Mesendoderm (in vitro differentiated cells): ENCODE data around the gene OR51E2.
A peak's percentile ranks its signal among the peaks of the same experiment; 100 is the strongest.

Source experiments
- DNase-seq: peaks from one replicate; pipeline ENCODE4 v3.0.0; 2013
- H2AK5ac ChIP-seq: 2 replicates; pipeline ENCODE4 v1.6.1; 2013; ENCODE audit warnings: low read length, inconsistent platforms
- H2BK120ac ChIP-seq: 2 replicates; pipeline ENCODE4 v1.6.1; 2013; ENCODE audit warnings: low read depth, mild to moderate bottlenecking, low read length, moderate library complexity, mixed read lengths
- H2BK15ac ChIP-seq: replicated peaks from 2 replicates; pipeline ENCODE4 v1.6.1; 2013; ENCODE audit warnings: low read depth, mild to moderate bottlenecking, moderate library complexity
- H2BK5ac ChIP-seq: 2 replicates; pipeline ENCODE4 v1.6.1; 2013; ENCODE audit warnings: low read length, inconsistent platforms
- H3K18ac ChIP-seq: 2 replicates; pipeline ENCODE4 v1.6.1; 2013; ENCODE audit warnings: mild to moderate bottlenecking, low read length, mixed read lengths
- H3K23ac ChIP-seq: one replicate; pipeline ENCODE4 v1.6.1; 2013; ENCODE audit warnings: low read length
- H3K27ac ChIP-seq: 2 replicates; pipeline ENCODE4 v1.5.1; 2013; ENCODE audit warnings: low read depth, mild to moderate bottlenecking, inconsistent platforms, low read length, moderate library complexity
- H3K27me3 ChIP-seq: 2 replicates; pipeline ENCODE4 v1.6.1; 2013; ENCODE audit warnings: low read length, control low read depth, mild to moderate bottlenecking, inconsistent platforms; ENCODE audit not compliant: insufficient read depth, poor library complexity
- H3K36me3 ChIP-seq: 2 replicates; pipeline ENCODE4 v1.6.1; 2013; ENCODE audit warnings: low read length, inconsistent platforms; ENCODE audit not compliant: control insufficient read depth, insufficient read depth
- H3K4ac ChIP-seq: one replicate; pipeline ENCODE4 v1.6.1; 2013; ENCODE audit warnings: low read depth, mild to moderate bottlenecking, low read length, moderate library complexity
- H3K4me1 ChIP-seq: 2 replicates; pipeline ENCODE4 v1.6.1; 2013; ENCODE audit warnings: low read depth, low read length, inconsistent platforms; ENCODE audit not compliant: control insufficient read depth
- H3K4me2 ChIP-seq: 2 replicates; pipeline ENCODE4 v1.6.1; 2013; ENCODE audit warnings: low read length
- H3K4me3 ChIP-seq: 2 replicates; pipeline ENCODE4 v1.5.1; 2013; ENCODE audit warnings: mild to moderate bottlenecking, low read length
- H3K56ac ChIP-seq: one replicate; pipeline ENCODE4 v1.6.1; 2013; ENCODE audit warnings: low read length
- H3K79me1 ChIP-seq: 2 replicates; pipeline ENCODE4 v1.6.1; 2013; ENCODE audit warnings: low read length, inconsistent platforms
- H3K79me2 ChIP-seq: 2 replicates; pipeline ENCODE4 v1.6.1; 2013; ENCODE audit warnings: mild to moderate bottlenecking, low read length; ENCODE audit not compliant: control insufficient read depth, insufficient read depth
- H3K9ac ChIP-seq: 2 replicates; pipeline ENCODE4 v1.6.1; 2013; ENCODE audit warnings: low read length, inconsistent platforms
- H4K5ac ChIP-seq: one replicate; pipeline ENCODE4 v1.6.1; 2013; ENCODE audit warnings: low read length
- H4K8ac ChIP-seq: one replicate; pipeline ENCODE4 v1.6.1; 2013; ENCODE audit warnings: low read depth, mild to moderate bottlenecking, control low read depth, low read length, moderate library complexity
- WGBS: extraction: QIAGEN DNeasy Blood & Tissue Kit; methylation state at CpG from one replicate; pipeline ENCODE4 v1.1.7; 2013; ENCODE audit warnings: low lambda C conversion rate, missing lambda C conversion rate; ENCODE audit not compliant: insufficient coverage; ENCODE audit errors: extremely low coverage; 5-methylcytosine and 5-hydroxymethylcytosine counted together

Gene OR51E2

GRCh38 chr11:4713241-4713640, 15.6 kb upstream of the OR51E2 start:
- Histone ChIP-seq H3K79me2 (no peaks in the 10 kb centered on the region), H2BK15ac (no peak overlapping the region), H3K27me3 (no peaks in the 10 kb centered on the region), H3K9ac (no peak overlapping the region), H3K18ac (no peak overlapping the region), H4K5ac (no peak overlapping the region), H3K79me1 (no peaks in the 10 kb centered on the region), H3K4me3 (no peak overlapping the region), H2AK5ac (no peak overlapping the region), H2BK120ac (no peak overlapping the region), H3K4me1 (no peaks in the 10 kb centered on the region), H3K56ac (no peak overlapping the region), H2BK5ac (no peak overlapping the region), H3K23ac (no peak overlapping the region), H3K4me2 (no peak overlapping the region), H3K36me3 (no peaks in the 10 kb centered on the region), H3K4ac (no peak overlapping the region), H4K8ac (no peak overlapping the region), H3K27ac (no peak overlapping the region)
- WGBS = no CpG with 5 or more reads among the region's 1 CpG
- no peak for DNase-seq

- no peak overlapping the region for H3K4me3 ChIP-seq
- no CpG with 5 or more reads among the region's 8 CpGs for WGBS
Measured at GRCh38 chr11:4704790-4705334, 7.2 kb upstream of the OR51E2 start.

GRCh38 chr11:4704054-4704789, 6.6 kb upstream of the OR51E2 start, which contains the start of gene MMP26:
MMP26 (plus strand) TSS chr11:4704784.
- H3K9ac ChIP-seq = no peak within 1 kb of the TSS
- H2BK15ac ChIP-seq = no peak within 1 kb of the TSS
- peaks cover 3% of the 10 kb centered on the region for H3K4me1 ChIP-seq
- no peak within 1 kb of the TSS for H3K23ac ChIP-seq
- no peaks in the 10 kb centered on the region for H3K79me2 ChIP-seq
- no peak within 1 kb of the TSS for H2BK5ac ChIP-seq
- no peak within 1 kb of the TSS for H4K8ac ChIP-seq
- no peak within 1 kb of the TSS for H3K4me2 ChIP-seq
- peak within 1 kb of the TSS; percentile 29 for H3K56ac ChIP-seq
- H3K27me3 ChIP-seq = no peaks in the 10 kb centered on the region
- H3K4me3 ChIP-seq = no peak within 1 kb of the TSS
- H2BK120ac ChIP-seq = no peak within 1 kb of the TSS
- H3K27ac ChIP-seq = no peak within 1 kb of the TSS
- peak; percentile 72 for DNase-seq
- H3K18ac ChIP-seq = peak within 1 kb of the TSS; percentile 75
- no peak within 1 kb of the TSS for H2AK5ac ChIP-seq
- H3K4ac ChIP-seq = no peak within 1 kb of the TSS
- WGBS = no CpG with 5 or more reads among the region's 5 CpGs
- no peak within 1 kb of the TSS for H4K5ac ChIP-seq
- no peaks in the 10 kb centered on the region for H3K36me3 ChIP-seq
- H3K79me1 ChIP-seq = no peaks in the 10 kb centered on the region

More at GRCh38 chr11:4704790-4705334, 7.2 kb upstream of the OR51E2 start:
- DNase-seq = peak; percentile 55
- no peak overlapping the region for H3K4ac ChIP-seq
- H4K5ac ChIP-seq = no peak overlapping the region
- H3K23ac ChIP-seq = no peak overlapping the region
- H2BK120ac ChIP-seq = no peak overlapping the region
- no peak overlapping the region for H3K56ac ChIP-seq
- H2BK5ac ChIP-seq = no peak overlapping the region
- no peaks in the 10 kb centered on the region for H3K79me1 ChIP-seq
- H2AK5ac ChIP-seq = no peak overlapping the region
- H2BK15ac ChIP-seq = no peak overlapping the region
- peaks cover 3% of the 10 kb centered on the region for H3K4me1 ChIP-seq
- H4K8ac ChIP-seq = no peak overlapping the region
- no peak overlapping the region for H3K27ac ChIP-seq
- no peaks in the 10 kb centered on the region for H3K79me2 ChIP-seq
- H3K18ac ChIP-seq = peak overlapping the region; percentile 75
- H3K36me3 ChIP-seq = no peaks in the 10 kb centered on the region
- no peak overlapping the region for H3K9ac ChIP-seq
- no peaks in the 10 kb centered on the region for H3K27me3 ChIP-seq
- H3K4me2 ChIP-seq = no peak overlapping the region

GRCh38 chr11:4700436-4700820, 2.8 kb upstream of the OR51E2 start:
- Histone ChIP-seq H3K79me2 (no peaks in the 10 kb centered on the region), H3K79me1 (no peaks in the 10 kb centered on the region), H2AK5ac (no peak overlapping the region), H3K9ac (no peak overlapping the region), H2BK120ac (no peak overlapping the region), H3K4me1 (peaks cover 3% of the 10 kb centered on the region), H3K27ac (no peak overlapping the region), H3K4ac (no peak overlapping the region), H3K27me3 (no peaks in the 10 kb centered on the region), H3K4me3 (no peak overlapping the region), H3K4me2 (no peak overlapping the region), H3K56ac (no peak overlapping the region), H3K18ac (no peak overlapping the region), H4K5ac (no peak overlapping the region), H2BK15ac (no peak overlapping the region), H3K23ac (no peak overlapping the region), H3K36me3 (no peaks in the 10 kb centered on the region), H4K8ac (no peak overlapping the region), H2BK5ac (no peak overlapping the region)
- no peak for DNase-seq
- WGBS = no CpG with 5 or more reads among the region's 1 CpG

GRCh38 chr11:4699697-4700435, 2.2 kb upstream of the OR51E2 start:
- H3K9ac ChIP-seq = no peak overlapping the region
- H3K27me3 ChIP-seq = no peaks in the 10 kb centered on the region
- H3K4me2 ChIP-seq = no peak overlapping the region
- no peak overlapping the region for H2BK5ac ChIP-seq
- H3K4ac ChIP-seq = no peak overlapping the region
- no peak overlapping the region for H3K27ac ChIP-seq
- H3K36me3 ChIP-seq = no peaks in the 10 kb centered on the region
- H2BK15ac ChIP-seq = no peak overlapping the region
- no peak overlapping the region for H3K56ac ChIP-seq
- WGBS = no CpG with 5 or more reads among the region's 3 CpGs
- H2BK120ac ChIP-seq = no peak overlapping the region
- no peak overlapping the region for H2AK5ac ChIP-seq
- no peaks in the 10 kb centered on the region for H3K79me2 ChIP-seq
- no peak overlapping the region for H3K23ac ChIP-seq
- no peaks in the 10 kb centered on the region for H3K79me1 ChIP-seq
- H4K8ac ChIP-seq = no peak overlapping the region
- H3K4me1 ChIP-seq = peaks cover 3% of the 10 kb centered on the region
- no peak for DNase-seq
- no peak overlapping the region for H3K18ac ChIP-seq
- H3K4me3 ChIP-seq = no peak overlapping the region
- no peak overlapping the region for H4K5ac ChIP-seq
